Measurements from ENCODE around the gene TNIK. TPM values are rescaled to one million over a fixed set of nuclear protein-coding genes. Genes with fewer than 3 reads are reported as not detected.

TNIK gene
- total and polyA plus RNA-seq, 10 of the 15 experiments (the other 5 are each of a cell fraction or from before 2014, with no cell fraction given), result 13.9 to 74.3 (median 48.2) TPM

DNA sequence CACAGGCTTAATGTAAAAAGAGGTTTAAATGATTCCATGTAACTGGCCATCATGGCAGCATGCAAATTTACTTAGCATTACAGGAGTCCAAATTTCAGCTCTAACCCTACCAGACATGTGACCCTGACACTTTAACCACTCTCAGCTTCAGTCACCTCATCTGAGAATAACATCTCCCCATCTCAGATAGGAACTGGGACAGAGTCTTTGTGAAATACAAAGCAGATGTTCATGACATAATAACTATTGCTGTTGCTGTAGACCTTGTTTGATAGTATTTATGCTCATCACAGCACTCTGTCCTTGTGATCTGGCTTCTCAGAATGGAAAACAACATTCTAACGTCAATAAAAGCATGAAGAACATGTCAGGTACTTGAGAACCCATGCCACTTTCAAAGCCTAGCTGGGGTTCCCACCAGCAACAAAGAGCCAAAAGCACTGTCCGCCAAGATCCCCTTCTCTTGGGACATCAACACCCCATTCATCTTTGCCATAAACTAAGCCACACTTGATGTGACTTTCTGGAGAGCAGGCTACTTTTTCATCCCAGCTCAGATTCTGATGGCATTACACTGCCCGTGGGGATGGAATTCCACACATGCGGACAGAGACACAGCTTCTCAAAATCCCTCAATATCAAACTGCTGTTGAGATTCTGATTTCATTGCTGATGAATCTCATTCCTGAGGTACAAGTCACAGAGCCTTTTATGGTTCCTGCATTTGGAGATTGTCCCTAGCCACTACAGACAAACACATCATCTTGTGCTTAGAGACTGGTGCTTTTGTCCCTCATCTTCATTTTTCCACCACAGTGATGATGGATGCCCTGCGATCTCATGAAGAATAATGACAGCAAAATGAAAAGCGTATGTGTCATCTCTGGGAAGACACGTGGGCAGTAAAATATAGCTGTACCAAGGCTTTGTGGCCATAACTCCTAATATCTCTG lies 202.7 kb downstream of the TNIK start (continued):
- TF ChIP-seq USF1 (IDR thresholded peaks at IDR 0.05; ENCODE audit: borderline replicate concordance, extremely low read length, insufficient read depth, low read depth, low read length), result peak; percentile 25
- peak; percentile 67; the same call in 1 of the 2 replicates for TF ChIP-seq MTA3 (IDR thresholded peaks at IDR 0.05; ENCODE audit: borderline replicate concordance, low read length)
- TF ChIP-seq TCF12 (IDR thresholded peaks at IDR 0.05; ENCODE audit: low read depth, low read length), result no peak
- TF ChIP-seq, protein P1, sequence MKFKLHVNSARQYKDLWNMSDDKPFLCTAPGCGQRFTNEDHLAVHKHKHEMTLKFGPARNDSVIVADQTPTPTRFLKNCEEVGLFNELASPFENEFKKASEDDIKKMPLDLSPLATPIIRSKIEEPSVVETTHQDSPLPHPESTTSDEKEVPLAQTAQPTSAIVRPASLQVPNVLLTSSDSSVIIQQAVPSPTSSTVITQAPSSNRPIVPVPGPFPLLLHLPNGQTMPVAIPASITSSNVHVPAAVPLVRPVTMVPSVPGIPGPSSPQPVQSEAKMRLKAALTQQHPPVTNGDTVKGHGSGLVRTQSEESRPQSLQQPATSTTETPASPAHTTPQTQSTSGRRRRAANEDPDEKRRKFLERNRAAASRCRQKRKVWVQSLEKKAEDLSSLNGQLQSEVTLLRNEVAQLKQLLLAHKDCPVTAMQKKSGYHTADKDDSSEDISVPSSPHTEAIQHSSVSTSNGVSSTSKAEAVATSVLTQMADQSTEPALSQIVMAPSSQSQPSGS (IDR thresholded peaks at IDR 0.05; ENCODE audit: low read length), result peak; percentile 60
- TF ChIP-seq RAD51 (IDR thresholded peaks at IDR 0.05), result peak; percentile 81
- no peak for TF ChIP-seq ZNF274 (IDR thresholded peaks at IDR 0.05; ENCODE audit: insufficient read depth, insufficient read length)
- no peak for TF ChIP-seq E2F8 (IDR thresholded peaks at IDR 0.05; ENCODE audit: low read depth, partially characterized antibody)
- peak in 1 of 2 experiments; percentile 63; a peak in 2 of 4 replicates for TF ChIP-seq EP300 (IDR thresholded peaks at IDR 0.05; ENCODE audit: borderline replicate concordance in 1 of 2, control insufficient read depth in 1 of 2, low read depth in 2 of 2, low read length in 2 of 2)
- no peak for TF ChIP-seq SMAD1 (IDR thresholded peaks at IDR 0.05; ENCODE audit: low read depth, partially characterized antibody)
- TF ChIP-seq RBBP5 (conservative IDR thresholded peaks at IDR 0.05), result no peak
- no peak for TF ChIP-seq BMI1 (IDR thresholded peaks at IDR 0.05; ENCODE audit: borderline replicate concordance)
- no peak for TF ChIP-seq NR2C1 (IDR thresholded peaks at IDR 0.05)
- TF ChIP-seq MYB (IDR thresholded peaks at IDR 0.05; ENCODE audit: borderline replicate concordance, low read depth, low read length), result no peak
- no peak for TF ChIP-seq ZZZ3 (IDR thresholded peaks at IDR 0.05; ENCODE audit: control insufficient read depth, insufficient read length, low read depth)
- TF ChIP-seq, protein P2, sequence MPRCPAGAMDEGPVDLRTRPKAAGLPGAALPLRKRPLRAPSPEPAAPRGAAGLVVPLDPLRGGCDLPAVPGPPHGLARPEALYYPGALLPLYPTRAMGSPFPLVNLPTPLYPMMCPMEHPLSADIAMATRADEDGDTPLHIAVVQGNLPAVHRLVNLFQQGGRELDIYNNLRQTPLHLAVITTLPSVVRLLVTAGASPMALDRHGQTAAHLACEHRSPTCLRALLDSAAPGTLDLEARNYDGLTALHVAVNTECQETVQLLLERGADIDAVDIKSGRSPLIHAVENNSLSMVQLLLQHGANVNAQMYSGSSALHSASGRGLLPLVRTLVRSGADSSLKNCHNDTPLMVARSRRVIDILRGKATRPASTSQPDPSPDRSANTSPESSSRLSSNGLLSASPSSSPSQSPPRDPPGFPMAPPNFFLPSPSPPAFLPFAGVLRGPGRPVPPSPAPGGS (IDR thresholded peaks at IDR 0.05; ENCODE audit: borderline replicate concordance, insufficient read depth, low read depth, low read length, poor library complexity, severe bottlenecking), result no peak
- no peak for TF ChIP-seq CBX5 (IDR thresholded peaks at IDR 0.05; ENCODE audit: low read depth)
- peak; percentile 69 for TF ChIP-seq CREB1 (IDR thresholded peaks at IDR 0.05; ENCODE audit: low read depth)
- no peak for TF ChIP-seq REST (IDR thresholded peaks at IDR 0.05; ENCODE audit: low read depth, low read length)

Measured in GM12878 (cell line).